IPS DF 6.9 (cell line): ENCODE data around the gene AP1G2.

Experiments used
- DNase-seq: peaks from one replicate; pipeline ENCODE4 v3.0.0-alpha.2; 2013; ENCODE audit warnings: low read depth, low spot score
- H3K27ac ChIP-seq: one replicate; pipeline ENCODE4 v1.5.1; 2013; ENCODE audit warnings: low read length, control low read depth
- H3K27me3 ChIP-seq: 2 replicates; pipeline ENCODE4 v1.6.1; 2013; ENCODE audit warnings: mild to moderate bottlenecking, low read length; ENCODE audit not compliant: control insufficient read depth, insufficient read depth
- H3K36me3 ChIP-seq: 2 replicates; pipeline ENCODE4 v1.6.1; 2013; ENCODE audit warnings: low read length; ENCODE audit not compliant: control insufficient read depth, insufficient read depth
- H3K4me1 ChIP-seq: 2 replicates; pipeline ENCODE4 v1.6.1; 2013; ENCODE audit warnings: low read length; ENCODE audit not compliant: control insufficient read depth, insufficient read depth
- H3K4me3 ChIP-seq: 2 replicates; pipeline ENCODE4 v1.5.1; 2013; ENCODE audit warnings: mild to moderate bottlenecking, low read length
- H3K9me3 ChIP-seq: 2 replicates; pipeline ENCODE4 v1.6.1; 2013; ENCODE audit warnings: low read length, inconsistent platforms; ENCODE audit not compliant: control insufficient read depth, insufficient read depth
- WGBS: extraction: QIAGEN DNeasy Blood & Tissue Kit; methylation state at CpG from one replicate; pipeline ENCODE4 v1.1.7; 2013; ENCODE audit warnings: mixed read lengths, missing lambda C conversion rate; ENCODE audit not compliant: insufficient read length, insufficient coverage; 5-methylcytosine and 5-hydroxymethylcytosine counted together

Gene AP1G2

GRCh38 chr14:23547924-23548323, 19.7 kb downstream of the AP1G2 start:
- peaks cover 22% of the 10 kb centered on the region for H3K4me1 ChIP-seq
- no peak overlapping the region for H3K4me3 ChIP-seq
- H3K9me3 ChIP-seq: no peaks in the 10 kb centered on the region
- no peak for DNase-seq
- H3K27ac ChIP-seq: no peak overlapping the region
- WGBS: no CpG with 5 or more reads among the region's 2 CpGs
- 0 out of 2 replicates have a peak, but pooled peaks cover 3% of the 10 kb centered on the region for H3K36me3 ChIP-seq
- no peaks in the 10 kb centered on the region for H3K27me3 ChIP-seq

GRCh38 chr14:23546450-23547035, 21.0 kb downstream of the AP1G2 start:
- no peak overlapping the region for H3K27ac ChIP-seq
- H3K4me3 ChIP-seq: no peak overlapping the region
- no CpG with 5 or more reads among the region's 10 CpGs for WGBS
- peaks cover 23% of the 10 kb centered on the region for H3K4me1 ChIP-seq
- no peak for DNase-seq
- H3K36me3 ChIP-seq: 0 out of 2 replicates have a peak, but pooled peaks cover 3% of the 10 kb centered on the region
- H3K27me3 ChIP-seq: no peaks in the 10 kb centered on the region
- no peaks in the 10 kb centered on the region for H3K9me3 ChIP-seq

- H3K4me1 ChIP-seq: peaks cover 23% of the 10 kb centered on the region
- no peak overlapping the region for H3K4me3 ChIP-seq
- DNase-seq: no peak
- peak overlapping the region; percentile 60 for H3K27ac ChIP-seq
- WGBS: no CpG with 5 or more reads among the region's 4 CpGs
- no peaks in the 10 kb centered on the region for H3K9me3 ChIP-seq
- 0 out of 2 replicates have a peak, but pooled peaks cover 3% of the 10 kb centered on the region for H3K36me3 ChIP-seq
- no peaks in the 10 kb centered on the region for H3K27me3 ChIP-seq
Measured at GRCh38 chr14:23545740-23546365, 21.7 kb downstream of the AP1G2 start.

GRCh38 chr14:23544511-23545447, 22.8 kb downstream of the AP1G2 start:
- H3K36me3 ChIP-seq: 0 out of 2 replicates have a peak, but pooled peaks cover 3% of the 10 kb centered on the region
- H3K9me3 ChIP-seq: no peaks in the 10 kb centered on the region
- H3K27ac ChIP-seq: peak overlapping the region; percentile 60
- H3K27me3 ChIP-seq: no peaks in the 10 kb centered on the region
- no CpG with 5 or more reads among the region's 25 CpGs for WGBS
- peaks cover 22% of the 10 kb centered on the region for H3K4me1 ChIP-seq
- no peak overlapping the region for H3K4me3 ChIP-seq
- no peak for DNase-seq

GRCh38 chr14:23543403-23543802, 24.2 kb downstream of the AP1G2 start:
- Histone ChIP-seq H3K9me3 (no peaks in the 10 kb centered on the region), H3K36me3 (0 out of 2 replicates have a peak, but pooled peaks cover 3% of the 10 kb centered on the region), H3K27me3 (no peaks in the 10 kb centered on the region), H3K4me1 (peaks cover 22% of the 10 kb centered on the region), H3K27ac (no peak overlapping the region), H3K4me3 (no peak overlapping the region)
- no peak for DNase-seq
- WGBS: no CpG with 5 or more reads among the region's 5 CpGs

GRCh38 chr14:23542261-23542660, 25.3 kb downstream of the AP1G2 start:
- WGBS: no CpG with 5 or more reads among the region's 5 CpGs
- Histone ChIP-seq H3K27ac (no peak overlapping the region), H3K4me3 (no peak overlapping the region), H3K9me3 (no peaks in the 10 kb centered on the region), H3K4me1 (peaks cover 15% of the 10 kb centered on the region), H3K27me3 (no peaks in the 10 kb centered on the region), H3K36me3 (0 out of 2 replicates have a peak, but pooled peaks cover 3% of the 10 kb centered on the region)
- no peak for DNase-seq

- peaks cover 5% of the 10 kb centered on the region for H3K4me1 ChIP-seq
- no CpG with 5 or more reads among the region's 4 CpGs for WGBS
- no peak overlapping the region for H3K4me3 ChIP-seq
- no peak for DNase-seq
- H3K27me3 ChIP-seq: no peaks in the 10 kb centered on the region
- H3K9me3 ChIP-seq: no peaks in the 10 kb centered on the region
- no peak overlapping the region for H3K27ac ChIP-seq
- H3K36me3 ChIP-seq: 0 out of 2 replicates have a peak, but pooled peaks cover 3% of the 10 kb centered on the region
Measured at GRCh38 chr14:23540141-23540469, 27.5 kb downstream of the AP1G2 start.

GRCh38 chr14:23539248-23540140, 28.1 kb downstream of the AP1G2 start:
- Histone ChIP-seq H3K27ac (peak overlapping the region; percentile 88), H3K27me3 (no peaks in the 10 kb centered on the region), H3K4me3 (no peak overlapping the region), H3K36me3 (0 out of 2 replicates have a peak, but pooled peaks cover 3% of the 10 kb centered on the region), H3K4me1 (peaks cover 5% of the 10 kb centered on the region), H3K9me3 (no peaks in the 10 kb centered on the region)
- no peak for DNase-seq
- WGBS: no CpG with 5 or more reads among the region's 10 CpGs

- Histone ChIP-seq H3K36me3 (peaks cover 7% of the 10 kb centered on the region), H3K9me3 (no peaks in the 10 kb centered on the region), H3K4me3 (peak overlapping the region; percentile 23; the same call in 1 of the 2 replicates), H3K27me3 (no peaks in the 10 kb centered on the region), H3K4me1 (peaks cover 5% of the 10 kb centered on the region), H3K27ac (peak overlapping the region; percentile 88)
- no peak for DNase-seq
- WGBS: no CpG with 5 or more reads among the region's 7 CpGs
Measured at GRCh38 chr14:23538785-23539184, 28.8 kb downstream of the AP1G2 start.
